SJCRH30 (cell line): ENCODE measurements around the gene TPSD1. TPM values are rescaled to one million over a fixed set of nuclear protein-coding genes. Genes with fewer than 3 reads are reported as not detected.

Source experiments
- DNase-seq, 2 experiments: peaks; one replicate each; pipeline ENCODE4 v3.0.0-alpha.2; 2015 to 2020
- H3K27ac ChIP-seq: fragments of 250-450 bp; sonication (Bioruptor Pico); 2 replicates; pipeline ENCODE4 v1.5.1; 2020; ENCODE audit warnings: mild to moderate bottlenecking, moderate library complexity
- H3K27me3 ChIP-seq: fragments of 250-450 bp; sonication (Bioruptor Pico); 2 replicates; pipeline ENCODE4 v1.5.1; 2020; ENCODE audit warnings: mild to moderate bottlenecking, moderate library complexity
- H3K36me3 ChIP-seq: fragments of 250-450 bp; sonication (Bioruptor Pico); 2 replicates; pipeline ENCODE4 v1.5.1; 2020; ENCODE audit warnings: mild to moderate bottlenecking, moderate library complexity
- H3K4me1 ChIP-seq: fragments of 250-450 bp; sonication (Bioruptor Pico); 2 replicates; pipeline ENCODE4 v1.5.1; 2020; ENCODE audit warnings: mild to moderate bottlenecking, moderate library complexity
- H3K4me3 ChIP-seq: fragments of 250-450 bp; sonication (Bioruptor Pico); 2 replicates; pipeline ENCODE4 v1.5.1; 2020; ENCODE audit warnings: mild to moderate bottlenecking, moderate library complexity
- H3K9me3 ChIP-seq: fragments of 250-450 bp; sonication (Bioruptor Pico); replicated peaks from 2 replicates; pipeline ENCODE4 v1.5.1; 2020; ENCODE audit warnings: mild to moderate bottlenecking, moderate library complexity
- total RNA-seq: library from RNA; depleted of rRNA; stranded (reverse); fragments of >200 nt; shearing (Covaris generic); gene quantifications from 2 replicates; pipeline ENCODE4 v1.2.3, GENCODE V29; 2014; rRNA removed

Gene TPSD1
- total RNA-seq, 1 experiment from 2014 or later: not detected

DNA sequence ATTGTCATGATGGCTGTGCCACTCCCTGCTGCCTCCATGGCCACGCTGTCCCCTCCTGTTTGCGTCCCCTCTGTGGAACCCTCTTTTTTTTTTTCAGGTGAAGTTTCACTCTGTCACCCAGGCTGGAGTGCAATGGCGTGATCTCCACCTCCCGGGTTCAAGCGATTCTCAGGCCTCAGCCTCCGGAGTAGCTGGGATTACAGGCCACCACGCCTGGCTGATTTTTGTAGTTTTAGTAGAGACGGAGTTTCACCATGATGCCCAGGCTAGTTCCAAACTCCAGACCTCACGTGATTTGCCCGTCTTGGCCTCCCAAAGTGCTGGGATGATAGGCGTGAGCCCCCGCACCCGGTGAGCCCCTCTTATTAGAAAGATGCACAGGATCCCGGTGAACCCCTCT is 42.5 kb downstream of the TPSD1 start:
- Histone ChIP-seq H3K4me3 (no peak overlapping the region), H3K27ac (no peak overlapping the region), H3K9me3 (no peaks in the 10 kb centered on the region), H3K27me3 (peaks cover 39% of the 10 kb centered on the region), H3K36me3 (no peaks in the 10 kb centered on the region), H3K4me1 (no peaks in the 10 kb centered on the region)
- DNase-seq: no peak

DNA sequence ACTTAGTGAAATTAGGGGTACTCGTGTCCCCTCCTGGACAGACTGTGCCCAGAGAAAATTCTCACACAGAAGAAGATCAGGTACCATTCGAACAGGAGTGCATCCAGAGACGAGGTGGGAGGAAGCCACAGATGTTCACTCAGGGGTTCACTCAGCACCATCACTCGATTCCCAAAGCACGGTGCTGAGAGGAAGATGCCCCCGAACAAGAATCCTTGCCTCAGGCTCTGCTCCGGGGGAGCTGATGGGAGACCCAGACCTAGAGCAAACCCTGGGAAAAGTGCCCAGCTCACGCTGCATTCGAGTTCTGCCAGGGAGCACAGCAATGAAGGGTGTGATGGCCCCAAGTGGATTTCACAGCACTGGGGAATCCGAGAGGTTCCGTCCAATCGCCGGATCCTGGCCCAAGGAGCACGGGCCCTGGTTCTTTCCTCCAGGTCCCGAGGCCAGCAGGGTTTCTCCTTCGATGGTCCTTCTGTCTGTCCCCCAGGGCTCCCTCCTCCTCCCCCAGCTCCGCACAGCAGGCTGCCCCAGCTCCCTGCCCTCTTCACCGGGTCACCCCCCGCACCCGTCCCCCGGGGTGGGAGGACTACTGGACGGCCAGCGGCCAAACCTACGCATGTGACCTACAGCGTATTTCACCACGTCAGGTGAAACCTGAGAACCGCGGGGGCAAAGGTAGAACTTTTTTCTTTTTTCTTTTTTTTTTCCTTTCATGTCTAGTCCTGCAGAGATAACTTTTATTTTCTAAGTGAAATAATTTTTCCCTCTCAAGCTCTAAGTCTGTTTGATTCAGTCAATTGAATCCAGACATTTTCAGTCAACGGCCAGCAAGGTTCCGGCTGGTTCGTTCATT is 43.4 kb downstream of the TPSD1 start:
- no peak overlapping the region for H3K4me3 ChIP-seq
- no peak overlapping the region for H3K27ac ChIP-seq
- no peaks in the 10 kb centered on the region for H3K4me1 ChIP-seq
- DNase-seq: no peak
- no peaks in the 10 kb centered on the region for H3K9me3 ChIP-seq
- peaks cover 42% of the 10 kb centered on the region for H3K27me3 ChIP-seq
- no peaks in the 10 kb centered on the region for H3K36me3 ChIP-seq

DNA sequence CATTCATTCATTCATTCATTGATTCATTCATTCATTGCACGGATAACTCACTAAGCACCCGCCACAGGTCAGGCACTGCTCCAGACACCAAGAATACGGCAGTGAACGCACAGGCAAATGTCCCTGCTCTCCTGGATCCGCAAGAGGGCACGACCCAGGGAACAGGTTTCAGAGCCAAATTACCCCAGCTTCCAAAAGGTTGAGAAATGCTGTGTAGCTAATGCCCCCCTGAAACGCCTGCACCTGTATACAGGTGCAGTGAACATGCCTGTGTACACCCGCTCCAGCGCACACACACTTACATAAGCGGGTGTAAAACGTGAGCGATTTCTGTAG is 44.0 kb downstream of the TPSD1 start:
- Histone ChIP-seq H3K4me3 (no peak overlapping the region), H3K4me1 (no peaks in the 10 kb centered on the region), H3K36me3 (no peaks in the 10 kb centered on the region), H3K27ac (no peak overlapping the region), H3K9me3 (no peaks in the 10 kb centered on the region), H3K27me3 (peaks cover 38% of the 10 kb centered on the region)
- DNase-seq: no peak

DNA sequence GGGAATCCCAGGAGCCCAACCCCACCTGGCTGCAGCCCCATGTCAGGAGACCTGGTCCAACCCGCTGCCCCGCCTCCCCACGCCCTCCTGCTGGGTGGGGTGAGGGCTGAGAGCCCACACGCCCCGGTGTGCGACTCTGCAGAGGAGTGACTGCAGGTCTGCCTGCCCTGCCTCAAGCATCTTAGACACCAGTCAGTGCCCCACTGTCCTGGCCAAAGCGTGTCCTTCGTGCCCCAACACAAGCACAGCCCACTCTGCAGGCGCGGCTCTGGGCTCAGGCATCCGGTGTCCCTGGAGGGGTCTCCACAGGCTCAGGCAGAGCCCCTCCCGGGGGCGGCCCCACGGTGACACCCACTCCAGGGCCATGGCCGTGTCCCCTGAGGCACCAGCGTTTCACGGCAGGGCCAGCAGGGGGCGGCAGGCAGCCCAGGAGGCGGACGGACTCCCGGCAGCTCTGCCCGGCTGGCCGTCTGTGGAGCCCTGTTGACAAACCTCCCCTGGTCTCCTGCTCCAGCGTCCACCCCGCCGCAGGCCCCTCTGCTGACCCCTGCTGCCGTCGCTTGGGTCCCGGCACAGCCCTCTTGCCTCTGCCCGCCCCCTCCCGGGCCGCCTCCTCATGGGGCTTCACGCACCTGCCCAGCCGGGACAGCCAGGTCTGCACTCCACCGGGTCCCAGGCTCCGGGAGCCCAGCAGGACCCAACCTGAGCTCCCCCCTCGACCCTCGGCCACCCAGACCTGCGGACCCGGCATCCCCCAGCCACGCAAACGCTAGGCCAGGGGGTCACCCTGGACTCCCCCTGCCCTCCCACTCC is 45.0 kb downstream of the TPSD1 start:
- Histone ChIP-seq H3K27ac (no peak overlapping the region), H3K36me3 (no peaks in the 10 kb centered on the region), H3K4me3 (no peak overlapping the region), H3K9me3 (no peaks in the 10 kb centered on the region), H3K4me1 (no peaks in the 10 kb centered on the region), H3K27me3 (peaks cover 33% of the 10 kb centered on the region)
- peak; percentile 63 to 72 for DNase-seq

DNA sequence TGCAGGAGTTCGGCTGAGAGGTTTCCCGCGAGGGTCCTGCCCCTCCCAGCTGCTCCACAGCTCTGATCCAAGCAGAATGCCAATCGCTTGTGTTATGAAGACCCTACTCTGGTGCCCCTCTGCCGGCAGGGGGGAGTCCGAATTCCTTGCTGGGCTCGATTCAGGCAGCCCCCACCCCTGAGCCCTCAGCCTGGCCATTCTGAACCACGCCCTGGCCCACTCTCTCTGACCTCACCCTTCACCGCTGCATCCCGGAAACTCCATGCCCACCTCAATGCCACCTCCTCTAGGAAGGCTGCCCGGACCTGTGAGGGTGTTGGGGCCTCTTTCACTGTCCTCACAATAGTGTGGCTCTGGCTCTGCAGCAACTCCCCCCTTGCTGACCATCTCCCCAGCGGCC is 45.7 kb downstream of the TPSD1 start:
- Histone ChIP-seq H3K4me1 (no peaks in the 10 kb centered on the region), H3K4me3 (no peak overlapping the region), H3K27me3 (peaks cover 33% of the 10 kb centered on the region), H3K27ac (no peak overlapping the region), H3K36me3 (no peaks in the 10 kb centered on the region), H3K9me3 (no peaks in the 10 kb centered on the region)
- DNase-seq: no peak

DNA sequence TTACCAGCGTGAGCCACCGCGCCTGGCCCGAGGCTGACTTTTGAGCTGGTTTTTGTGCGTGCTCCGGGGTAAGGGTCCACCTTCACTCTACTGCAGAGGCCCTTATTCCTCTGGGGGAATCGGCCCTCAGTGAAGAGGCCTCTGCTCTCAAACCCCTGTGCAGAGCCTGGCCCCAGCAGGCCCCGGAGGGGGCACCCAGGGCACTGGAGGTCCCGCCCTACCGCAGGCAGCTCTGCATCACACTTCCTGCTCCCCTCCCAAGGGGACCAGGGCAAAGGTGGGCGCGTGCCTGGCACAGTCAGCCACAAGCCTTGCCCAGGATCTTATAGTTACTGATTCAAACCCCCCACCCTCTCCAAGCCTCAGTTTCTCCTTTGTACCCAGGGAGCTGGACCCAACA is 50.0 kb downstream of the TPSD1 start:
- Histone ChIP-seq H3K36me3 (no peaks in the 10 kb centered on the region), H3K4me3 (no peak overlapping the region), H3K27ac (no peak overlapping the region), H3K27me3 (peaks cover 14% of the 10 kb centered on the region), H3K4me1 (no peaks in the 10 kb centered on the region), H3K9me3 (no peaks in the 10 kb centered on the region)
- no peak for DNase-seq

DNA sequence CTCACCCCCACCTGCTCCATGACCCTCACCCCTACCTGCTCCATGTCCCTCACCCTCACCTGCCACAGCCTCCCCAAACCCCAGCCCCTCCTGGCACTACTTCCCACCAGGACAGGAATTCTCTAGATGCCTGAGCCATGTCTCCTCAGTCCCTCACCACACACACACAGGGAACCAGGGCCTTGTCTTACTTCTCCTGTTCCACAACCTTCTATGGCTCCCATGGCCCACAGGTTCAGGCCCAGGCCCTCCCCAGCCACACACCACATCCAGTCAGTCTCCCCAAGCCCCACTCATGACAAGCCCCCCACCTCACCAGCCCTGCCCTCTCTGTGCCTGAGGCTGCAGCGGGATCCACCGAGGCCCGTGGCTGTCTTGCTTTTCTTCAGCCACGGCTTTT is 50.5 kb downstream of the TPSD1 start:
- H3K4me1 ChIP-seq: peaks cover 1% of the 10 kb centered on the region; the same call in 1 of the 2 replicates
- H3K27ac ChIP-seq: no peak overlapping the region
- DNase-seq: no peak
- H3K27me3 ChIP-seq: peaks cover 10% of the 10 kb centered on the region
- no peaks in the 10 kb centered on the region for H3K36me3 ChIP-seq
- no peaks in the 10 kb centered on the region for H3K9me3 ChIP-seq
- H3K4me3 ChIP-seq: no peak overlapping the region

DNA sequence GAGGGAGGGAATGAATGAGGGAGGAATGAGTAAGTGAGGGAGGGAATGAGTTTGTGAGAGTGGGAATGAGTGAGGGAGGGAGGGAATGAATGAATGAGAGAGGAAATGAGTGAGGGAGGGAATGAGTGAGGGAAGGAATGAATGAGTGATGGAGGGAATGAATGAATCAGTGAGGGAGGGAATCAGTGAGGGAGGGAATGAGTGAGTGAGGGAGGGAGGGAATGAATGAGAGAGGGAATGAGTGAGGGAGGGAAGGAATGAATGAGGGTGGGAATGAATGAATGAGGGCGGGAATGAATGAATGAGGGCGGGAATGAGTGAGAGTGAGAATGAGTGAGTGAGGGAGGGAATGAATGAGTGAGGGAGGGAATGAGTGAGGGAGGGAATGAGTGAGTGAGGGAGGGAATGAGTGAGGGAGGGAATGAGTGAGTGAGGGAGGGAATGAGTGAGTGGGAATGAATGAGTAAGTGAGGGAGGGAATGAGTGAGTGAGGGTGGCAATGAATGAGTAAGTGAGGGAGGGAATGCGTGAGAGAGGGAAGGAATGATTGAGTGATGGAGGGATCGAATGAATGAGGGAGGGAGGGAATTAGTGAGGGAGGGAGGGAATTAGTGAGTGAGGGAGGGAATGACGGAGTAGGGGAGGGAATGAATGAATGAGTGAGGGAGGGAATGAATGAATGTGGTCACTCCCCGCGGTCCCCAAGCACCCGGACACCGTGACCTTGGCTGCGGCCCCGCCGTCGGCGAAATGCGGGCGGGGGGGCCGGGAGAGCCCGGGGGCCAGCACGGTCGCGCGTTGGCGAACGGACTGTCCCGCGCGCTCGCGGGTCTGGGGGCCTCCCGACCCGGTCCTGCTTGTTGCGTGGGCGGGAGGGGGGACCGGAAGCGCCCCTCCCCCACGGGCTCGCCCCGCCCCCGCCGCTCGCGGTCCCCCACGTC is 52.4 kb downstream of the TPSD1 start:
- H3K4me1 ChIP-seq: peaks cover 4% of the 10 kb centered on the region; the same call in 1 of the 2 replicates
- H3K36me3 ChIP-seq: peaks cover 13% of the 10 kb centered on the region
- peak overlapping the region; percentile 100 for H3K27ac ChIP-seq
- no peak for DNase-seq
- peak overlapping the region; percentile 73 for H3K4me3 ChIP-seq
- peaks cover 3% of the 10 kb centered on the region; the same call in 1 of the 2 replicates for H3K27me3 ChIP-seq
- H3K9me3 ChIP-seq: no peaks in the 10 kb centered on the region

Other genes with a start within 250 kb of the TPSD1 start
- gene SSTR5, start 183.3 kb upstream of the TPSD1 start, total RNA-seq: 3.7 and 4.5 TPM in 2 replicates
- gene C1QTNF8, start 159.8 kb upstream of the TPSD1 start, total RNA-seq: not detected in 2 replicates
- 1.4 and 1.7 TPM in 2 replicates for gene CACNA1H, start 103.0 kb upstream of the TPSD1 start, total RNA-seq
- not detected in 2 replicates for gene TPSG1, start 30.8 kb upstream of the TPSD1 start, total RNA-seq
- not detected in 2 replicates for gene TPSB2, start 25.9 kb upstream of the TPSD1 start, total RNA-seq
- not detected in 2 replicates for gene TPSAB1, start 15.4 kb upstream of the TPSD1 start, total RNA-seq
- gene UBE2I, start 53.6 kb downstream of the TPSD1 start, total RNA-seq: 163 and 181 TPM in 2 replicates
- gene BAIAP3, start 77.6 kb downstream of the TPSD1 start, total RNA-seq: 0.13 and 0.34 TPM in 2 replicates
- gene TSR3, start 95.8 kb downstream of the TPSD1 start, total RNA-seq: 48.3 and 50.5 TPM in 2 replicates
- 15.5 and 16.0 TPM in 2 replicates for gene GNPTG, start 95.9 kb downstream of the TPSD1 start, total RNA-seq
- gene UNKL, start 158.6 kb downstream of the TPSD1 start, total RNA-seq: 8.7 and 9.8 TPM in 2 replicates
- gene UQCC4, start 164.7 kb downstream of the TPSD1 start, total RNA-seq: 20.1 and 22.5 TPM in 2 replicates
- gene PERCC1, start 175.0 kb downstream of the TPSD1 start, total RNA-seq: 111 and 114 TPM in 2 replicates
- gene CCDC154, start 188.5 kb downstream of the TPSD1 start, total RNA-seq: 0.33 and 0.71 TPM in 2 replicates
- gene CLCN7, start 219.0 kb downstream of the TPSD1 start, total RNA-seq: 32.2 and 33.8 TPM in 2 replicates
- gene PTX4, start 232.9 kb downstream of the TPSD1 start, total RNA-seq: not detected in 2 replicates
- gene TELO2, start 237.3 kb downstream of the TPSD1 start, total RNA-seq: 21.9 and 27.9 TPM in 2 replicates